Ramos (cell line): ENCODE results near the gene LEUTX.
"Not testable (repeated sequence)": the region's sequence is repeated elsewhere in the genome, so short reads cannot be mapped to it uniquely, and the experiment has no call there.

Source experiments
- in situ Hi-C: fragments of 300-500 bp; cut with MboI; formaldehyde crosslinking; loops from one replicate; pipeline ENCODE4 v1.14.3; 2022; ENCODE audit warnings: low sequenced_read_pairs; ENCODE audit not compliant: unreplicated experiment

LEUTX gene

DNA sequence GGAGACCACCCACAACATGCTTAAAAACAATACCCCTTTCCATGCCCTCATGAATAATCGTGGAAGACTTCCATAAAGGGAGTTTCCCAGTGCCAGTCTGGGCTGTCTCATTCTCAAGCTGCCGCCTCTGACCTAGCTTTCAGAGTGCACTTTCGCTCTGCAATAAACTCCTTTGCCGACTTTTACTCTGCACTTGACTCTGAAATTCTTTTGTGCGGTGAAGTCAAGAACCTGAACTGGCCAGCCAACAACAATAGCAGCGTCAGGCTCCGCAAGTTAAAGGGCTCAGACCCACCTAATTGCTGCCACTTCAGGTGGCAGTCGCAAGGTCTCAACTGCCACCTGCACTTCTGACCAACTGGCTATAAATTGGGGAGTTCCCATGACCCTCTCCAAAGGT is 10.3 kb upstream of the LEUTX start:
- in situ Hi-C loops: no loop called here

DNA sequence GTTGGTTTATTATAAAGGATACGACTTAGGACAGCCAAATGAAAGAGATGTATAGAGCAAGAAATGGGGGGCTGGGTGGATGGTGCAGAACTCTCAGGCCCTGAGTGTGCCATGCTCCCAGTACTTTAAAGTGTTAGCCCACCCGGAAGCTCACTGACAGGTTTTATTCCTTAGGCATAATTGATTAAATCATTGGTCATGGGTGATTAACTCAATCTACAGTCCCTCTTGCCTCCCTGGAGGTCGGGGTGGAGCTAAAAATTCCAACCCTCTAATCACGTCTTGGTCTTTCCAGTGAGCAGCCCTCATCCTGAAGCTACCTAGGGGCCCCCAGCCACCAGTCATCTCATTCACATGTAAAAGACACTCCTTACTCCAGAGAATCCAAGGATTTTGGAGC is 9.9 kb upstream of the LEUTX start:
- in situ Hi-C loops: no loop called here

DNA sequence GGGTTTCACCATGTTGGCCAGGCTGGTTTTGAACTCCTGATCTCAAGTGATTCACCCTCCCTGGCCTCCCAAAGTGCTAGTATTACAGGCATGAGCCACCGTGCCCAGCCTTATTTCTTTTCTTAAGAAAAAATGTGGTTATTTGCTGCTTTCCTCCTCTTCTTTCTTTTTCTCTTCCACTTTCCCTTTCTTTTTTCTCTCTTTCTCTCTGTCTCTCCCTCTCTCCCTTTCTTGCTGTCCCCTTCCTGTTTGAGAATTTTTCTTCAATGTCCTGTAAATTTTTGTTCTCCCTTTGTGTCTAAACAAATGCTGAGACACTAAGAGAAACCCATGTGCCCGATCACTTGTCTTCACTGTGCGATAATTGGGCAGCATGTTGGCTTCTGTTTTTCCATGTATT is 2.2 kb downstream of the LEUTX start:
- in situ Hi-C loops: no loop called here

DNA sequence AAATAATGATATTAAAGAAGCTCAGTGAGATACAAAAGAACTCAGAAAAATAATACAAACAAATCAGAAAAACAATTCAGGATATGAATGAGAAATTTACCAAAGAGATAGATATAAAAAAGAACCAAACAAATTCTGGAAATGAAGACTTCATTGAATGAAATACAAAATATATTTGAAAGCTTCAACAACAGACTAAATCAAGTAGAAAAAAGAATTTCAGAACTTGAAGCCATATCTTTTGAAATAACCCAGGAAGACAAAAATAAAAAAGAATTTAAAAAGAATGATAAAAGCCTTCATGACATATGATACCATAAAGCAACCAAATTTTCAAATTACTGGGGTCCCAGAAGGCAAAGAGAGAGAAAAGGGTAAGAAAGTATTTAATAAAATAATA is 9.6 kb downstream of the LEUTX start:
- in situ Hi-C loops: no loop called here

DNA sequence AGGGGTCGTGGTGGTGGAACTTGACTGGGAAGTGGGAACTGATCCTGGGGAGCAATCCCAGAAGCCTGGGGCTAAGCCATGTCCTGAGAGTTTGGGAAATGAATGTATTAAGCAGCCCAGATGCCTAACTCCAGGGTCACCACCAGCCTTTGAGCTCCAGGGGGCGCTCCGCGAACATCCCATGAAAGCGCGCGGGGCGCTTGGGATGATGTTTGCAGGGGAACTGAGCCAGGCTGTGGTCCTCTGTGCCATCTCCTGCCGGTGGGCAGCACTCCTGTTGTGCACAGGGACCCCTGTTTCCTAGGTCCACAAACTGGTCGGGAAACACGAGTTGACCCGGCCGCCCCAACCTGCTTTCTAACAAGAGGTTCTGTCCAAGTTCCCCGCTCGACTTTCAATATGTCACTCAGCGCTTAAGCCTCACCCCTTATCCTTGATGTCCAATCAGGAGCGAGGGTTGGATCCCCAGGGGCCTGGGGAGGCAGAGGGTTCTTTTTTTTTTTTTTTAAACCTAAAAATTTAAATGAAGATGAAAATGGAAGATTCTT is 14.4 kb downstream of the LEUTX start:
- in situ Hi-C loops: no loop called here

DNA sequence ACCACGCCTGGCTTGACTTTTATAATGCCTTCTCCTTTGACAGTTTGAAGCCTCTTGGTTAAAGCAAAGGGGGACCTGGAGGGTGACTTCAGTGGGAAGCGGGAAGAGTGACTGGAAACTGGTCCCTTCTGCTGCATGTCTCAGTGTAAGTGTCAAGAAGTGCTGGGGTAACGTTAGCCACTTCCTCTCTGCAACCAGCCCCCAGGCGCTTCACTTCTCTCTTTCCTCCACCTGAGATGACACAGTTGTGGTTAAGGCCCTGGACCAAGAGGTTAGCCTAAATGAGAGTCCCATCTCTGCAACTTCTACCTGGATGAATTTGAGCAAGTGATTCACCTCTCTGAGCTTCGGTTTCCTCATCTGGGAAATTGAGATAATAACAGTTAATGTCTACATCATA is 16.3 kb downstream of the LEUTX start:
- in situ Hi-C loops: no loop called here

DNA sequence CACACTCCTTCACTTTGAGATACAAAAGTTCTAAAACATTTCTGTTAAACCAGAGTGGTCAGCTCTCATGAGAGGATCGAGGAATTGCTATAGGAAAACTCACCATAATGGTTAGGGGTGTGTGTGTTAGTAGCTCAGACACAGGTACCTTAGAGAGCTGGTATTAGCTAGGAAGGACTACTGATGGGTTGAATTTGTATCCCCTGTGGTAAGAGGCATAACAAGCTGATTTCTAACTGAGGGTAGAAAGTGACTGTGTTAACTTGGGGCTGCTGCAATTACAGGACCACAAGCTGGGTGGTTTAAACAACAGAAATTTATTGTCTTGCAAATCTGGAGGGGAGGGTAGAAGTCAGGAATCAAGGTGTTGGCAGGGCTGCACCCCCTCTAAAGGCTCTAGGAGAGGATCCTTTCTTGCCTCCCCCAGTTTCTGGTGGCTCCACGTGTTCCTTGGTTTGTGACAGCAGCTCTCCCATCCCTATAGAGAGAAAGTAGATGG is 17.4 kb downstream of the LEUTX start:
- in situ Hi-C loops: no loop called here

DNA sequence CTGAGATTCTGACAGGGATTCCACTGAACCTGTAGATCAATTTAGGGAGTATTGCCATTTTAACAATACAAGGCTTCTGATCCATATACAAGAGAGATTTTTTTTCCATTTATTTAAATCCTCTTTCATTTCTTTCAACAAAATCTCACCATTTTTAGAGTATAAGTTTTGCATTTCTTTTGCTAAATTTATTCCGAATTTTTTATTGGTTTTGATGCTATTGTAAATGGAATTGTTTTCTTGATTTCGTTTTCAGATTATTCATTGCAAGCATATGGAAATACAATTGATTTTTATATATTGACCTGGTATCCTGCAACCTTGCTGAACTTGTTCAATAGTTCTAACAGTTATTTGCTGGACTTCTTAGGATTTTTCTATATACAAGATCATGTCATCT is 18.4 kb downstream of the LEUTX start:
- in situ Hi-C loops: no loop called here

DNA sequence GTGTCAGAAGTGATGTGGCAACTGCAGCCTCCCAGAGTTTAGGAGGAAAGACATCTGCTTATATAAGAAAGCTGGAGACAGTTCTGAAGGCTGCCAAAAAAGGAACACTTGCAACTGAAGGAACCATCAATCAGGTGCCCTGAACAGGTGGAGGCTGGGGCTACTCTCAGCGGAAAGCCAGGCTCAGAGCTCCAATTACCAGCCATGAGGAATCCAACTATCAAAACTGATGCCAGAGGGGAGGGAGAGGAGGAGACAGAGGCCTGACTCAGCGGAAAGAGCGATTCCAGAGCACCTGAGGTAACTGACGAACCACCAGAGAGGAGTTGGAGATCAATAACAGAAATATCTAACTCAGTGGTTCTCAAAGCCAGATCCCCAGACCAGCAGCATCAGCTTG is 24.3 kb downstream of the LEUTX start:
- in situ Hi-C loops: no loop called here

DNA sequence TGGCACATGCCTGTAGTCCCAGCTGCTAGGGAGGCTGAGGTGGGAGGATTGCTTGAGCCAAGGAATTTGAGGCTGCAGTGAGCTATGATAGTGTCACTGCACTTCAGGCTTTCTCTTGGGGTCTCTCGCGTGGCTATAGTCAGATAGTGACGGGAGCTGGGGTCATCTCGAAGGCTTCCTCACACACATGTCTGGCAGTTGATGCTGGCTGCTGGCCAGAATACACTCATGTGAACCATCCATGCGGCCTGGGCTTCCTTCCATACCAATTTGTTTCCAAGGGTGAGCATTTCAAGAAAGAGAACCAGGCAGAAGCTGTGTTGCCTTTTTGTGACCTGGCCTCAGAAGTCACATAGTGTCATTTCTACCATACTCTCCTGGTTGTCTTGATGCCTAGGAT is 26.4 kb downstream of the LEUTX start:
- in situ Hi-C loops: no loop called here

DNA sequence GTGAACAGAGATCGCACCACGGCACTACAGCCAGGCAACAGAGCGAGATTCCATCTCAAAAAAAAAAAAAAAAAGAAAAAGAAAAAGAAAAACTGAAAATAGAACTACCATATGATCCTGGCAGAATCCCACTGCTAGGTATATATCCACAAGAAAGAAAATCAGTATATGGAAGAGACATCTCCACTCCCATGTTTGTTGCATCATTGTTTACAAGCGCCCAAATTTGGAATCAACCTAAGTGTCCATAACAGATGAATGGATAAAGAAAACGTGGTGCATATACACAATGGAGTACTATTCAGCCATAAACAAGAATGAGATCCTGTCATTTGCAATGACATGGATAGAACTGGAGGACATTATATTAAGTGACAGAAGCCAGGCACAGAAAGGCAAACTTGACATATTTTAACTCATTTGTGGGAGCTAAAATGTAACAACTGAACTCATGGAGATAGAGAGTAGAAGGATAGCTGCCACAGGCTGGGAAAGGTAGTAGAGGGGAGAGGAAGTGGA is 29.3 kb downstream of the LEUTX start:
- in situ Hi-C loops: no loop called here

DNA sequence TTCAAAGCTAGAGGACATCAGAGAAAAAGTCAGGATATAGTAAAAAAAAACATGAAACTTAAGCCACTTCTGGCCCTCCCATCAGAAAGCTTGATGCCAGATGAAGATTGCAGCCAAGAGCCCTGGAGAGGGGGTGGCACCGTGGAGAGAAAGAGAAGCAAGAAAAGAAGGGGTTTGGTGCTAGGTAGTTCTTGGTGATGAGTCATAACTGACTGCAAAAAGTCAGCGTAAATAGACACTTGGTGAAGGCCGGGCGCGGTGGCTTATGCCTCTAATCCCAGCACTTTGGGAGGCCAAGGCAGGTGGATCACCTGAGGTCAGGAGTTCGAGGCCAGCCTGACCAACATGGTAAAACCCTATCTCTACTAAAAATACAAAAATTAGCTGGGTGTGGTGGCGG is 30.0 kb downstream of the LEUTX start:
- in situ Hi-C loops: not testable (repeated sequence)

DNA sequence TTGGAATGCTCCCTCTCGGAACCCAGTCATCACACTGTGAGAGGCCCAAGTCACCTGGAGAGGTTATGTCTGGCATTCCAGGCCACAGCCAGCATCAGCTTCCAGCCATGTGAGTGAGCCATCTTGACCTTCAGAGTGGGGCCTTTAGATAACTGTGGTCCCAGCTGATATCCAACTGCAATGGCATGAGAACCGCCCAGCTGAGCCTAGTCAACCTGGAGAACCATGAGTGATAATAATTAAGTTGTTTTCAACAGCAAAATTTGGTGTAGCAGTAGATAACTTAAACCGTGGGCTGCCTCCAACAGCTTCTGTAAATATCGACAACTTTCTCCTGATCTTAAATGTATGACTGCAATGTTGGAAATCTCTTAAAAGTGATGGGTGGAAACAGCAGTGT is 30.7 kb downstream of the LEUTX start:
- in situ Hi-C loops: no loop called here

DNA sequence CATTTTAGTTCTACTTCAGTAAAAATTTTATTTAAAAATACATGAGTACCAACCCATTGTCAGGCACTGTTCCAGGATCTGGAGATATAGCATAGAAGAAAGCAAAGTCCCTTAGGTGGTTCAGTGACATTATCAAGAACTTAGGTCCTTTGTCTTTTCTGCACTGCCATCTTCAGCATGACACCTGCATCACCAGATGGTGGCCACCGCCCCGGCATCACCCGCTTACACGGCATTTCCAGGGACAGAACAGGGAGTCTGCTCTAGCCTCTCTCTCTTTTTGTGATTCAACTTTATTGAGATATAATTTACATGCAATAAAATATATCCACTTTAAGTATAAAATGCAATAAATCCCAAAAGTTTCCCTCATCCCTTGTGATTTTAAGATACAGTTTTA is 31.8 kb downstream of the LEUTX start:
- in situ Hi-C loops: no loop called here

DNA sequence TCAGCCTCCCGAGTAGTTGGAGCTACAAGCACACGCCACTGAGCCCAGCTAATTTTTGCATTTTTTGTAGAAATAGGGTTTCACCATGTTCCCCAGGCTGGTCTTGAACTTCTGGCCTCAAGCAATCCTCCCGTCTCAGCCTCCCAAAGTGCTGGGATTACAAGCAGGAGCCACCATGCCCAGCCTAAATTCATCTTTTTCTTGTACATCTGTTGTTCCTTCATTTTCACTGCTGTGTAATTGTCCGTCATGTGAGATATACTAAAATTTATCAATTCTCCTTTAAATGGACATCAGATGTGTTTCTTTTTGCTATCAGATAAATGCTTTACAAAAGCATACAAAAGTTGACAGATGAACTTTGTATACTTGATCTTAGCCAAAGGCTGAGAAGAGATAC is 32.4 kb downstream of the LEUTX start:
- in situ Hi-C loops: no loop called here

DNA sequence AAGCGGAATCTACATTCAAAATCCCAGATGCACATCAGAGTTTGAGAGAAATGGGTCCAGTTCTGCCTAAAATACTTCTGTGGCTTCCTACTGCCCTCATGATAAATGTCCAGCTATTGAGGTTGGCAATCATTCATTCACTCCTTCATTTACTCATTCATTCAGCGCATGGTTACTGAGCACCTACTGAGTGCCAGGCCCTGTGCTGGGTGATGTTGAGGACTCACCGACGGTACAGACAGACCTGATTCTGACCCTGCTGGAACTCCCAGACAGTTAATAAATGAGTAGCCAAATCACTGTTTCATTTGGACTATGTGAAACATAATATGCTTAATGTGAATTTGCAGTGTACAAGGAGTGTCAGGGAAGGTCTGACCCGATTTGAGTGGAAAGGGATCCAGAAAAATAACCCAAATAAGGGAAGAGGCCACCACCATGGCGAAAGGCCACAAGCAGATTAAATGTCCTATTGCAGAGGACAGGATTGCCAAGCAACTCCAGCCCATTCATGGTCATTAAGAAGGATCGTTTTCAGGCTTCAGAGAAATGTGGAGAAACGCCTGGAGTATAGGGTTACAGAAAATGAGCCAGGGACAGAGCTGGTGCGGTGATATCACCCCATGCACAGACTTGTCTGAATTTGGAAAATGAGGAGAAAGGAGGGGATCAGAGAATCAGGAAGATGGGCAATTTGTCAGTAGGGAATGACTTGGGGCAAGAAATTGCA is 34.8 kb downstream of the LEUTX start:
- in situ Hi-C loops: no loop called here

DNA sequence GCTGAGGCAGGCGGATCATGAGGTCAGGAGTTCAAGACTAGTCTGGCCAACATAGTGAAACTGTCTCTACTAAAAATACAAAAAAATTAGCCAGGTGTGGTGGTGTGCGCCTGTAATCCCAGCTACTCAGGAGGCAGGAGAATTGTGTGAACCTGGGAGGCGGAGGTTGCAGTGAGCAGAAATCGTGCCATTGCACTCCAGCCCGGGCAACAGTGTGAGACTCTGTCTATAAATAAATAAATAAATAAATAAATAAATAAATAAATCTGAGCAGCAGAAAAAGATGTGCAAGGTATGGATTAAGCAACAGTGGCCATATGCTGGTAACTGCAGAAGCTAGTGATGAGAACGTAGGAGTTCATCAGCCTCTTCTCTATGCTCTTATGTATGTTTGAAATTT is 35.5 kb downstream of the LEUTX start:
- in situ Hi-C loops: not testable (repeated sequence)

DNA sequence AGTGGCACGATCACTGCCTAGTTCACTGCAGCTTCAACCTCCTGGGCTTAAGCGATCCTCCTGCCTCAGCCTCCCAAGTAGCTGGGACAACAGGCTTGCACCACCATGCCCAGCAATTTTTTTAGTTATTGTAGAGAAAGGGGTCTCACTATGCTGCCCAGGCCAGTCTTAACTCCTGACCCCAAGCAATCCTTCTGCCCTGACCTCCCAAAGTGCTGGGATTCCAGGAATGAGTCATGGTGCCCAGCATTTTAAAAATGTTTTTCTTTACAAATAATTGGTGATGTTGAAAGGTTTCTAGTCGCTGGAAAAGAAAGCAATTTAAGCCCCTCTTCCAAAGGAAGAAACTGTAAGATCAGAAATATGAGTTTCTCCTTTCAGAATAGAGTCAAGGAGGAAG is 35.9 kb downstream of the LEUTX start:
- in situ Hi-C loops: no loop called here

DNA sequence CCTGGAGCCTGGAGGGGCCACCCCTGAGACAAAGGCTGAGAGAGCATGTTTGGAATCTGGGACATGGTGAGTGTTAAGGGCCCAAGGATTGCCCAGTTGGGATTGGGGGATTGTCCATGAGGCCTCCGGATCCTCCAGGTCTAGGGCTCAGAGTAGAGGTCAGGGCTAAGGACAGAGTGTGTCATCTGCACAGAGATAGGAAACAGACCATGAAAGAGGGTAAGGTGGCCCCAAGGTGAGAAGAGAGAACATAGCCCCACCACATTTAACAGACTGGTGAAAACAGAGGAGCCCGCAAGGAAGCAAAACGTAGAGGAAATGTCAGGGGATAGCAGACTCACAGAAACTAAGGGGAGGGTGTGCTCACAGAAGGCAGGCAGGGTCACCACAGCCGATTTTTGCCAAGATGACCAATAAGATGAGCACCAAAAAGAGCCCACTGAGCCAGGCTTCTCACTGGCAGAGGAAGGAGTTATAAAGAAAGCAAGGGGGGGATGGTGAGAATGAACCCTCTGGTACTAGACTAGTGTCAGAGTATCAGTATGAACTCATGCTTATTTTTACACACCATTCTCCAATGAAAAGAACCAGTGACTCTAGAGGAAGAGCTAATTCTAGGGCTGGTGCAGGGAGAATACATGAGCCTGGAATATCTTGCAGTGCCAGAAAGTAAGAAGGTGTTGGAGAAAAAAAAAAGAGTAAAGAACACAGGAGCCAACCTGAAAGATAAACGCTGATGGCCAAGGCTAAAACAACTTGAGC is 37.8 kb downstream of the LEUTX start:
- in situ Hi-C loops: no loop called here

DNA sequence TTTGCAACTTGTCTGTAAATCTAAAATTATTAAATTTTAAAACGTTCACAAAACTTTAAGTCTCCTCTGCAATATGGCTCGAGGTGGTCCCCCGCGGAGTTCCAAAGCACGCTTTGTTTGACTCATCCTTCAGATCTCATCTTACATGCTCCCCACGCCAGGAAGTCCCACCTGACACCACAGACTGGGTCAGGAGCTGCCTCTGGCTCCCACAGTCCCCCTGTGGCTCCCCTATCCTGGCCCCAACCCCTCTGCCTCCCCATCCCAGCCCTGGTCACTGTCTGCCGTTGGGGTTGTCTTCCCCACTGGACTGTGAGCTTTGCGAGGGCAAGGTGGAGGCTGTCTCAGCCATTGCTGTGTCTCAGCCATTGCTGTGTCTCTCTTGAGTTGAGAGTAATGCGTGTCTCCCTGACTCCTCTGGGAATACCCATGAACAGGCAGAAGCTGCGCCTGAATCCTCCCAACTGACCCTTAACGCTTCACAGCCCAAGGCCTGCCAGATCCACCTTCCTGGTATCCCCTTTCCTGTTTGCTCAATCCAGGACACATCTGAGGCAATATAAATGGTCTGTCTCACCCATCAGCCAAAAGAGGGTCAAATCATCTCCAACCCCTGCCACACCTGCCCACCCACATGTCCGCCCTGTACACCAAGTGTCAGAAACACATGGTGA is 39.4 kb downstream of the LEUTX start:
- in situ Hi-C loops: no loop called here

DNA sequence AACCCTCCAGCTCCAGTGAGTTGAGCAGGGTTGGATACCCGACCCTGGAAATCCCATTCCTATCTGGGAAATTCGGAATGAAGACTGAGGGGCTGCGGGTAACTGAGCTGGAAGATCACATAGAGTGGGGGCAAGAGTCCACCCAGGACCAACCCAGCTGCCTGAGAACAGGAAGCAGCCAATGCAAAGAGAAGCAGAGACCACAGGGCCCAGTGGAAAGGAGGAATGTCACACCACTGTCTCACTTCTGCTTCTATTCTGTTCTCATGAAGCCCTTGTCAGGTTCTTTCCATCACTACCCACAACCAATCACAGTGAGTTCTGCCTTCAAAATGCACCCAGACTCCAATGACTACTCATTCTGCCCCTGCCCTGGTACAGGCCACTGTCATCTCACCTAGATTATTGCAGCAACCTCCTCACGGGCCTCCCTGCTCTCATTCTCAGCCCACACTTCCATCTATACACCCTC is 40.0 kb downstream of the LEUTX start:
- in situ Hi-C loops: no loop called here
